ENCODE results near the gene AMY1C.
"Not testable (repeated sequence)": the region's sequence is repeated elsewhere in the genome, so short reads cannot be mapped to it uniquely, and the experiment has no call there.

GRCh38 chr1:103701256-103701655 lies 48.4 kb upstream of the AMY1C start:
- not testable (repeated sequence) for TF ChIP-seq CTCF (conservative IDR thresholded peaks at IDR 0.05; ENCODE audit: low read depth in 2 of 2); ETS1 (IDR thresholded peaks at IDR 0.05); EZH2 (IDR thresholded peaks at IDR 0.05; ENCODE audit: low read depth, unreplicated experiment); POLR2AphosphoS5 (IDR thresholded peaks at IDR 0.05; ENCODE audit: low read depth); EZH2phosphoT487 (IDR thresholded peaks at IDR 0.05; ENCODE audit: unreplicated experiment); CREB1 (CRISPR knock-in tag; IDR thresholded peaks at IDR 0.05; ENCODE audit: low read depth); ZNF114 (CRISPR knock-in tag; IDR thresholded peaks at IDR 0.05); JUNB (IDR thresholded peaks at IDR 0.05; ENCODE audit: unreplicated experiment); ZNF331 (CRISPR knock-in tag; IDR thresholded peaks at IDR 0.05; ENCODE audit: low read depth); STAT1 (IDR thresholded peaks at IDR 0.05; ENCODE audit: unreplicated experiment); NANOG (IDR thresholded peaks at IDR 0.05; ENCODE audit: borderline replicate concordance)
- TF ChIP-seq, protein P1, sequence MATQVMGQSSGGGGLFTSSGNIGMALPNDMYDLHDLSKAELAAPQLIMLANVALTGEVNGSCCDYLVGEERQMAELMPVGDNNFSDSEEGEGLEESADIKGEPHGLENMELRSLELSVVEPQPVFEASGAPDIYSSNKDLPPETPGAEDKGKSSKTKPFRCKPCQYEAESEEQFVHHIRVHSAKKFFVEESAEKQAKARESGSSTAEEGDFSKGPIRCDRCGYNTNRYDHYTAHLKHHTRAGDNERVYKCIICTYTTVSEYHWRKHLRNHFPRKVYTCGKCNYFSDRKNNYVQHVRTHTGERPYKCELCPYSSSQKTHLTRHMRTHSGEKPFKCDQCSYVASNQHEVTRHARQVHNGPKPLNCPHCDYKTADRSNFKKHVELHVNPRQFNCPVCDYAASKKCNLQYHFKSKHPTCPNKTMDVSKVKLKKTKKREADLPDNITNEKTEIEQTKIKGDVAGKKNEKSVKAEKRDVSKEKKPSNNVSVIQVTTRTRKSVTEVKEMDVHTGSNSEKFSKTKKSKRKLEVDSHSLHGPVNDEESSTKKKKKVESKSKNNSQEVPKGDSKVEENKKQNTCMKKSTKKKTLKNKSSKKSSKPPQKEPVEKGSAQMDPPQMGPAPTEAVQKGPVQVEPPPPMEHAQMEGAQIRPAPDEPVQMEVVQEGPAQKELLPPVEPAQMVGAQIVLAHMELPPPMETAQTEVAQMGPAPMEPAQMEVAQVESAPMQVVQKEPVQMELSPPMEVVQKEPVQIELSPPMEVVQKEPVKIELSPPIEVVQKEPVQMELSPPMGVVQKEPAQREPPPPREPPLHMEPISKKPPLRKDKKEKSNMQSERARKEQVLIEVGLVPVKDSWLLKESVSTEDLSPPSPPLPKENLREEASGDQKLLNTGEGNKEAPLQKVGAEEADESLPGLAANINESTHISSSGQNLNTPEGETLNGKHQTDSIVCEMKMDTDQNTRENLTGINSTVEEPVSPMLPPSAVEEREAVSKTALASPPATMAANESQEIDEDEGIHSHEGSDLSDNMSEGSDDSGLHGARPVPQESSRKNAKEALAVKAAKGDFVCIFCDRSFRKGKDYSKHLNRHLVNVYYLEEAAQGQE (IDR thresholded peaks at IDR 0.05; ENCODE audit: unreplicated experiment): not testable (repeated sequence)
- TF ChIP-seq, protein P2, sequence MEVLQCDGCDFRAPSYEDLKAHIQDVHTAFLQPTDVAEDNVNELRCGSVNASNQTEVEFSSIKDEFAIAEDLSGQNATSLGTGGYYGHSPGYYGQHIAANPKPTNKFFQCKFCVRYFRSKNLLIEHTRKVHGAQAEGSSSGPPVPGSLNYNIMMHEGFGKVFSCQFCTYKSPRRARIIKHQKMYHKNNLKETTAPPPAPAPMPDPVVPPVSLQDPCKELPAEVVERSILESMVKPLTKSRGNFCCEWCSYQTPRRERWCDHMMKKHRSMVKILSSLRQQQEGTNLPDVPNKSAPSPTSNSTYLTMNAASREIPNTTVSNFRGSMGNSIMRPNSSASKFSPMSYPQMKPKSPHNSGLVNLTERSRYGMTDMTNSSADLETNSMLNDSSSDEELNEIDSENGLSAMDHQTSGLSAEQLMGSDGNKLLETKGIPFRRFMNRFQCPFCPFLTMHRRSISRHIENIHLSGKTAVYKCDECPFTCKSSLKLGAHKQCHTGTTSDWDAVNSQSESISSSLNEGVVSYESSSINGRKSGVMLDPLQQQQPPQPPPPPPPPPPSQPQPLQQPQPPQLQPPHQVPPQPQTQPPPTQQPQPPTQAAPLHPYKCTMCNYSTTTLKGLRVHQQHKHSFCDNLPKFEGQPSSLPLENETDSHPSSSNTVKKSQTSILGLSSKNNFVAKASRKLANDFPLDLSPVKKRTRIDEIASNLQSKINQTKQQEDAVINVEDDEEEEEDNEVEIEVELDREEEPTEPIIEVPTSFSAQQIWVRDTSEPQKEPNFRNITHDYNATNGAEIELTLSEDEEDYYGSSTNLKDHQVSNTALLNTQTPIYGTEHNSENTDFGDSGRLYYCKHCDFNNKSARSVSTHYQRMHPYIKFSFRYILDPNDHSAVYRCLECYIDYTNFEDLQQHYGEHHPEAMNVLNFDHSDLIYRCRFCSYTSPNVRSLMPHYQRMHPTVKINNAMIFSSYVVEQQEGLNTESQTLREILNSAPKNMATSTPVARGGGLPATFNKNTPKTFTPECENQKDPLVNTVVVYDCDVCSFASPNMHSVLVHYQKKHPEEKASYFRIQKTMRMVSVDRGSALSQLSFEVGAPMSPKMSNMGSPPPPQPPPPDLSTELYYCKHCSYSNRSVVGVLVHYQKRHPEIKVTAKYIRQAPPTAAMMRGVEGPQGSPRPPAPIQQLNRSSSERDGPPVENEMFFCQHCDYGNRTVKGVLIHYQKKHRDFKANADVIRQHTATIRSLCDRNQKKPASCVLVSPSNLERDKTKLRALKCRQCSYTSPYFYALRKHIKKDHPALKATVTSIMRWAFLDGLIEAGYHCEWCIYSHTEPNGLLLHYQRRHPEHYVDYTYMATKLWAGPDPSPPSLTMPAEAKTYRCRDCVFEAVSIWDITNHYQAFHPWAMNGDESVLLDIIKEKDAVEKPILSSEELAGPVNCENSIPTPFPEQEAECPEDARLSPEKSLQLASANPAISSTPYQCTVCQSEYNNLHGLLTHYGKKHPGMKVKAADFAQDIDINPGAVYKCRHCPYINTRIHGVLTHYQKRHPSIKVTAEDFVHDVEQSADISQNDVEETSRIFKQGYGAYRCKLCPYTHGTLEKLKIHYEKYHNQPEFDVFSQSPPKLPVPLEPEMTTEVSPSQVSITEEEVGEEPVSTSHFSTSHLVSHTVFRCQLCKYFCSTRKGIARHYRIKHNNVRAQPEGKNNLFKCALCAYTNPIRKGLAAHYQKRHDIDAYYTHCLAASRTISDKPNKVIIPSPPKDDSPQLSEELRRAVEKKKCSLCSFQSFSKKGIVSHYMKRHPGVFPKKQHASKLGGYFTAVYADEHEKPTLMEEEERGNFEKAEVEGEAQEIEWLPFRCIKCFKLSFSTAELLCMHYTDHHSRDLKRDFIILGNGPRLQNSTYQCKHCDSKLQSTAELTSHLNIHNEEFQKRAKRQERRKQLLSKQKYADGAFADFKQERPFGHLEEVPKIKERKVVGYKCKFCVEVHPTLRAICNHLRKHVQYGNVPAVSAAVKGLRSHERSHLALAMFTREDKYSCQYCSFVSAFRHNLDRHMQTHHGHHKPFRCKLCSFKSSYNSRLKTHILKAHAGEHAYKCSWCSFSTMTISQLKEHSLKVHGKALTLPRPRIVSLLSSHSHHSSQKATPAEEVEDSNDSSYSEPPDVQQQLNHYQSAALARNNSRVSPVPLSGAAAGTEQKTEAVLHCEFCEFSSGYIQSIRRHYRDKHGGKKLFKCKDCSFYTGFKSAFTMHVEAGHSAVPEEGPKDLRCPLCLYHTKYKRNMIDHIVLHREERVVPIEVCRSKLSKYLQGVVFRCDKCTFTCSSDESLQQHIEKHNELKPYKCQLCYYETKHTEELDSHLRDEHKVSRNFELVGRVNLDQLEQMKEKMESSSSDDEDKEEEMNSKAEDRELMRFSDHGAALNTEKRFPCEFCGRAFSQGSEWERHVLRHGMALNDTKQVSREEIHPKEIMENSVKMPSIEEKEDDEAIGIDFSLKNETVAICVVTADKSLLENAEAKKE (CRISPR knock-in tag; IDR thresholded peaks at IDR 0.05): not testable (repeated sequence)
